Measurements from ENCODE around the gene SETBP1.

The SETBP1 gene

GRCh38 chr18:44921974-44922373 lies 241.3 kb downstream of the SETBP1 start:
- H3K4ac ChIP-seq (ENCODE audit: low read length): no peak overlapping the region
- no peak overlapping the region for H3K14ac ChIP-seq (ENCODE audit: low read length)
- H3K79me1 ChIP-seq (ENCODE audit: low read depth, low read length): no peaks in the 10 kb centered on the region
- H3K4me1 ChIP-seq (ENCODE audit: control insufficient read depth in 2 of 2, insufficient read depth in 1 of 2, low read depth in 1 of 2, low read length in 2 of 2): peaks cover 0 to 3% of the 10 kb centered on the region in 2 donors
- no peaks in the 10 kb centered on the region for H3K36me3 ChIP-seq (replicated peaks in 1 of 2; ENCODE audit: control insufficient read depth in 2 of 2, insufficient read depth in 2 of 2, low read length in 2 of 2)
- H4K91ac ChIP-seq (ENCODE audit: low read depth, low read length, poor library complexity): no peak overlapping the region
- H3K23ac ChIP-seq (ENCODE audit: low read depth, low read length, poor library complexity): no peak overlapping the region
- H2AK5ac ChIP-seq (ENCODE audit: low read depth, low read length): no peak overlapping the region
- no peak overlapping the region for H2BK120ac ChIP-seq (ENCODE audit: low read depth, low read length)
- H3K4me3 ChIP-seq (ENCODE audit: low read length in 2 of 2): no peak overlapping the region
- WGBS, 2 donors (ENCODE audit: extremely low coverage in 2 of 2, insufficient read length in 2 of 2, insufficient replicate concordance in 1 of 2): no CpG with 5 or more reads among the region's 3 CpGs
- no peak overlapping the region for H3K4me2 ChIP-seq (ENCODE audit: insufficient read depth, low read length, poor library complexity, severe bottlenecking)
- no peak overlapping the region for H2BK12ac ChIP-seq (ENCODE audit: low read length)
- H2BK5ac ChIP-seq (ENCODE audit: low read length): no peak overlapping the region
- no peak overlapping the region for H4K8ac ChIP-seq (ENCODE audit: low read depth, low read length)
- H3K9me3 ChIP-seq (replicated peaks in 1 of 2; ENCODE audit: control insufficient read depth in 2 of 2, insufficient read depth in 1 of 2, low read depth in 1 of 2, low read length in 2 of 2): no peaks in the 10 kb centered on the region
- no peaks in the 10 kb centered on the region for H3K27me3 ChIP-seq (ENCODE audit: control insufficient read depth in 3 of 3, insufficient read depth in 3 of 3, low read depth in 1 of 3, low read length in 3 of 3)
- H2BK15ac ChIP-seq (ENCODE audit: low read length): no peak overlapping the region
- DNase-seq (ENCODE audit: low spot score): no peak
- no peak overlapping the region for H3K9ac ChIP-seq (ENCODE audit: low read depth, low read length, poor library complexity)
- no peak overlapping the region for H2AFZ ChIP-seq (ENCODE audit: low read length)
- H3K18ac ChIP-seq (ENCODE audit: low read length): no peak overlapping the region
- H3K27ac ChIP-seq (replicated peaks; ENCODE audit: low read length): no peak overlapping the region

- no peak for DNase-seq (ENCODE audit: low spot score)
- Histone ChIP-seq H2AK5ac (ENCODE audit: low read depth, low read length) (no peak overlapping the region), H2BK120ac (ENCODE audit: low read depth, low read length) (no peak overlapping the region), H4K91ac (ENCODE audit: low read depth, low read length, poor library complexity) (no peak overlapping the region), H4K8ac (ENCODE audit: low read depth, low read length) (no peak overlapping the region), H3K27ac (replicated peaks; ENCODE audit: low read length) (no peak overlapping the region), H3K23ac (ENCODE audit: low read depth, low read length, poor library complexity) (no peak overlapping the region), H3K9me3 (replicated peaks in 1 of 2; ENCODE audit: control insufficient read depth in 2 of 2, insufficient read depth in 1 of 2, low read depth in 1 of 2, low read length in 2 of 2) (no peaks in the 10 kb centered on the region), H2BK12ac (ENCODE audit: low read length) (no peak overlapping the region), H3K4me2 (ENCODE audit: insufficient read depth, low read length, poor library complexity, severe bottlenecking) (no peak overlapping the region), H2AFZ (ENCODE audit: low read length) (no peak overlapping the region), H3K4me1 (ENCODE audit: control insufficient read depth in 2 of 2, insufficient read depth in 1 of 2, low read depth in 1 of 2, low read length in 2 of 2) (peaks cover 0 to 3% of the 10 kb centered on the region in 2 donors), H2BK5ac (ENCODE audit: low read length) (no peak overlapping the region), H2BK15ac (ENCODE audit: low read length) (no peak overlapping the region), H3K4ac (ENCODE audit: low read length) (no peak overlapping the region), H3K4me3 (ENCODE audit: low read length in 2 of 2) (no peak overlapping the region), H3K18ac (ENCODE audit: low read length) (no peak overlapping the region), H3K36me3 (replicated peaks in 1 of 2; ENCODE audit: control insufficient read depth in 2 of 2, insufficient read depth in 2 of 2, low read length in 2 of 2) (no peaks in the 10 kb centered on the region), H3K27me3 (ENCODE audit: control insufficient read depth in 3 of 3, insufficient read depth in 3 of 3, low read depth in 1 of 3, low read length in 3 of 3) (no peaks in the 10 kb centered on the region), H3K14ac (ENCODE audit: low read length) (no peak overlapping the region), H3K9ac (ENCODE audit: low read depth, low read length, poor library complexity) (no peak overlapping the region), H3K79me1 (ENCODE audit: low read depth, low read length) (no peaks in the 10 kb centered on the region)
- WGBS, 2 donors (ENCODE audit: extremely low coverage in 2 of 2, insufficient read length in 2 of 2, insufficient replicate concordance in 1 of 2): no CpG with 5 or more reads among the region's 2 CpGs
These were observed 242.3 kb downstream of the SETBP1 start for GRCh38 chr18:44922968-44923367.

- peaks cover 0 to 3% of the 10 kb centered on the region in 2 donors for H3K4me1 ChIP-seq (ENCODE audit: control insufficient read depth in 2 of 2, insufficient read depth in 1 of 2, low read depth in 1 of 2, low read length in 2 of 2)
- no peak overlapping the region for H2BK5ac ChIP-seq (ENCODE audit: low read length)
- H4K8ac ChIP-seq (ENCODE audit: low read depth, low read length): no peak overlapping the region
- no peak overlapping the region for H3K14ac ChIP-seq (ENCODE audit: low read length)
- H3K36me3 ChIP-seq (replicated peaks in 1 of 2; ENCODE audit: control insufficient read depth in 2 of 2, insufficient read depth in 2 of 2, low read length in 2 of 2): no peaks in the 10 kb centered on the region
- H2AFZ ChIP-seq (ENCODE audit: low read length): no peak overlapping the region
- H3K79me1 ChIP-seq (ENCODE audit: low read depth, low read length): no peaks in the 10 kb centered on the region
- DNase-seq (ENCODE audit: low spot score): no peak
- H3K4ac ChIP-seq (ENCODE audit: low read length): no peak overlapping the region
- no peak overlapping the region for H2BK120ac ChIP-seq (ENCODE audit: low read depth, low read length)
- no peak overlapping the region for H3K27ac ChIP-seq (replicated peaks; ENCODE audit: low read length)
- no CpG with 5 or more reads among the region's 6 CpGs for WGBS, 2 donors (ENCODE audit: extremely low coverage in 2 of 2, insufficient read length in 2 of 2, insufficient replicate concordance in 1 of 2)
- no peaks in the 10 kb centered on the region for H3K9me3 ChIP-seq (replicated peaks in 1 of 2; ENCODE audit: control insufficient read depth in 2 of 2, insufficient read depth in 1 of 2, low read depth in 1 of 2, low read length in 2 of 2)
- H2BK12ac ChIP-seq (ENCODE audit: low read length): no peak overlapping the region
- no peak overlapping the region for H2BK15ac ChIP-seq (ENCODE audit: low read length)
- H3K4me2 ChIP-seq (ENCODE audit: insufficient read depth, low read length, poor library complexity, severe bottlenecking): no peak overlapping the region
- H3K4me3 ChIP-seq (ENCODE audit: low read length in 2 of 2): no peak overlapping the region
- no peak overlapping the region for H4K91ac ChIP-seq (ENCODE audit: low read depth, low read length, poor library complexity)
- no peak overlapping the region for H3K23ac ChIP-seq (ENCODE audit: low read depth, low read length, poor library complexity)
- H3K9ac ChIP-seq (ENCODE audit: low read depth, low read length, poor library complexity): no peak overlapping the region
- H3K27me3 ChIP-seq (ENCODE audit: control insufficient read depth in 3 of 3, insufficient read depth in 3 of 3, low read depth in 1 of 3, low read length in 3 of 3): no peaks in the 10 kb centered on the region
- no peak overlapping the region for H3K18ac ChIP-seq (ENCODE audit: low read length)
- H2AK5ac ChIP-seq (ENCODE audit: low read depth, low read length): no peak overlapping the region
These were observed 244.3 kb downstream of the SETBP1 start for GRCh38 chr18:44924785-44925499.

- H3K4me1 ChIP-seq (ENCODE audit: control insufficient read depth in 2 of 2, insufficient read depth in 1 of 2, low read depth in 1 of 2, low read length in 2 of 2): peaks cover 0 to 3% of the 10 kb centered on the region in 2 donors
- no peak overlapping the region for H2BK120ac ChIP-seq (ENCODE audit: low read depth, low read length)
- H3K23ac ChIP-seq (ENCODE audit: low read depth, low read length, poor library complexity): no peak overlapping the region
- H3K9ac ChIP-seq (ENCODE audit: low read depth, low read length, poor library complexity): no peak overlapping the region
- H2BK5ac ChIP-seq (ENCODE audit: low read length): no peak overlapping the region
- no peak overlapping the region for H2AFZ ChIP-seq (ENCODE audit: low read length)
- no peaks in the 10 kb centered on the region for H3K36me3 ChIP-seq (replicated peaks in 1 of 2; ENCODE audit: control insufficient read depth in 2 of 2, insufficient read depth in 2 of 2, low read length in 2 of 2)
- WGBS, 2 donors (ENCODE audit: extremely low coverage in 2 of 2, insufficient read length in 2 of 2, insufficient replicate concordance in 1 of 2): no CpG with 5 or more reads among the region's 6 CpGs
- H3K4me2 ChIP-seq (ENCODE audit: insufficient read depth, low read length, poor library complexity, severe bottlenecking): no peak overlapping the region
- no peaks in the 10 kb centered on the region for H3K79me1 ChIP-seq (ENCODE audit: low read depth, low read length)
- no peaks in the 10 kb centered on the region for H3K27me3 ChIP-seq (ENCODE audit: control insufficient read depth in 3 of 3, insufficient read depth in 3 of 3, low read depth in 1 of 3, low read length in 3 of 3)
- H2AK5ac ChIP-seq (ENCODE audit: low read depth, low read length): no peak overlapping the region
- no peak overlapping the region for H3K27ac ChIP-seq (replicated peaks; ENCODE audit: low read length)
- H3K18ac ChIP-seq (ENCODE audit: low read length): no peak overlapping the region
- no peaks in the 10 kb centered on the region for H3K9me3 ChIP-seq (replicated peaks in 1 of 2; ENCODE audit: control insufficient read depth in 2 of 2, insufficient read depth in 1 of 2, low read depth in 1 of 2, low read length in 2 of 2)
- no peak overlapping the region for H2BK12ac ChIP-seq (ENCODE audit: low read length)
- no peak overlapping the region for H3K4me3 ChIP-seq (ENCODE audit: low read length in 2 of 2)
- H3K4ac ChIP-seq (ENCODE audit: low read length): no peak overlapping the region
- H3K14ac ChIP-seq (ENCODE audit: low read length): no peak overlapping the region
- no peak for DNase-seq (ENCODE audit: low spot score)
- H4K91ac ChIP-seq (ENCODE audit: low read depth, low read length, poor library complexity): no peak overlapping the region
- H2BK15ac ChIP-seq (ENCODE audit: low read length): no peak overlapping the region
- H4K8ac ChIP-seq (ENCODE audit: low read depth, low read length): no peak overlapping the region
These were observed 246.6 kb downstream of the SETBP1 start for GRCh38 chr18:44927127-44927849.

Data from neuronal stem cell (in vitro differentiated cells).